Measurements from ENCODE around the gene TRPC3.

TRPC3 gene

GRCh38 chr4:121951521-121952110 is at the start of gene TRPC3:
TSS of gene TRPC3 (minus strand) at chr4:121952060. CDS start at chr4:121951680, 380 bp downstream.
- DNase-seq (ENCODE audit: low spot score), result no peak

GRCh38 chr4:122000849-122001248 is 49.0 kb upstream of the TRPC3 start:
- no peak for DNase-seq (ENCODE audit: low spot score)

GRCh38 chr4:121998024-121998423 is 46.2 kb upstream of the TRPC3 start:
- no peak for DNase-seq (ENCODE audit: low spot score)

- DNase-seq (ENCODE audit: low spot score), result no peak
Measured at GRCh38 chr4:121995790-121996537, 44.1 kb upstream of the TRPC3 start.

- no peak for DNase-seq (ENCODE audit: low spot score)
Measured at GRCh38 chr4:121991968-121992367, 40.1 kb upstream of the TRPC3 start.

GRCh38 chr4:121990489-121990888 is 38.6 kb upstream of the TRPC3 start:
- DNase-seq (ENCODE audit: low spot score), result no peak

- no peak for DNase-seq (ENCODE audit: low spot score)
Measured at GRCh38 chr4:121989715-121990114, 37.9 kb upstream of the TRPC3 start.

GRCh38 chr4:121988950-121989349 is 37.1 kb upstream of the TRPC3 start:
- no peak for DNase-seq (ENCODE audit: low spot score)

GRCh38 chr4:121980643-121981042 is 28.8 kb upstream of the TRPC3 start:
- DNase-seq (ENCODE audit: low spot score), result peak; percentile 26

GRCh38 chr4:121978172-121978516 is 26.3 kb upstream of the TRPC3 start:
- DNase-seq (ENCODE audit: low spot score), result no peak

GRCh38 chr4:121977251-121978171 is 25.7 kb upstream of the TRPC3 start:
- DNase-seq (ENCODE audit: low spot score), result no peak

- no peak for DNase-seq (ENCODE audit: low spot score)
Measured at GRCh38 chr4:121975784-121976183, 23.9 kb upstream of the TRPC3 start.

- no peak for DNase-seq (ENCODE audit: low spot score)
Measured at GRCh38 chr4:121973816-121974215, 22.0 kb upstream of the TRPC3 start.

- DNase-seq (ENCODE audit: low spot score), result no peak
Measured at GRCh38 chr4:121968859-121969258, 17.0 kb upstream of the TRPC3 start.

- no peak for DNase-seq (ENCODE audit: low spot score)
Measured at GRCh38 chr4:121964958-121965357, 13.1 kb upstream of the TRPC3 start.

- DNase-seq (ENCODE audit: low spot score), result no peak
Measured at GRCh38 chr4:121960818-121961217, 9.0 kb upstream of the TRPC3 start.

- no peak for DNase-seq (ENCODE audit: low spot score)
Measured at GRCh38 chr4:121958777-121959176, 6.9 kb upstream of the TRPC3 start.

GRCh38 chr4:121957266-121957665 is 5.4 kb upstream of the TRPC3 start:
- DNase-seq (ENCODE audit: low spot score), result no peak

GRCh38 chr4:121953860-121954259 is 2.0 kb upstream of the TRPC3 start:
- no peak for DNase-seq (ENCODE audit: low spot score)

GRCh38 chr4:121952290-121952689 is 430 bp upstream of the TRPC3 start:
- no peak for DNase-seq (ENCODE audit: low spot score)

- no peak for DNase-seq (ENCODE audit: low spot score)
Measured at GRCh38 chr4:121950680-121951520, 960 bp downstream of the TRPC3 start.

GRCh38 chr4:121950212-121950679 is 1.6 kb downstream of the TRPC3 start:
- peak; percentile 54 for DNase-seq (ENCODE audit: low spot score)
